ENCODE results near the gene ABHD8.

Gene ABHD8

GRCh38 chr19:17333611-17334413 is 30.6 kb upstream of the ABHD8 start:
- no peak for DNase-seq (ENCODE audit: low read depth)

- DNase-seq (ENCODE audit: low read depth), result peak; percentile 94
Observed at GRCh38 chr19:17332677-17333581, 29.7 kb upstream of the ABHD8 start.

GRCh38 chr19:17332360-17332676 is 29.1 kb upstream of the ABHD8 start:
- DNase-seq (ENCODE audit: low read depth), result no peak

GRCh38 chr19:17331045-17331558 is 27.9 kb upstream of the ABHD8 start:
- no peak for DNase-seq (ENCODE audit: low read depth)

- no peak for DNase-seq (ENCODE audit: low read depth)
Observed at GRCh38 chr19:17330262-17331044, 27.2 kb upstream of the ABHD8 start.

- DNase-seq (ENCODE audit: low read depth), result no peak
Observed at GRCh38 chr19:17329366-17330261, 26.4 kb upstream of the ABHD8 start.

- no peak for DNase-seq (ENCODE audit: low read depth)
Observed at GRCh38 chr19:17328517-17329365, 25.5 kb upstream of the ABHD8 start.

GRCh38 chr19:17327654-17328516 is 24.7 kb upstream of the ABHD8 start:
- no peak for DNase-seq (ENCODE audit: low read depth)

GRCh38 chr19:17327068-17327653 is 23.9 kb upstream of the ABHD8 start:
- no peak for DNase-seq (ENCODE audit: low read depth)

- no peak for DNase-seq (ENCODE audit: low read depth)
Observed at GRCh38 chr19:17326595-17326966, 23.4 kb upstream of the ABHD8 start.

- no peak for DNase-seq (ENCODE audit: low read depth)
Observed at GRCh38 chr19:17325881-17326594, 22.8 kb upstream of the ABHD8 start.

GRCh38 chr19:17325133-17325532 is 21.9 kb upstream of the ABHD8 start:
- DNase-seq (ENCODE audit: low read depth), result no peak

- no peak for DNase-seq (ENCODE audit: low read depth)
Observed at GRCh38 chr19:17324357-17325114, 21.3 kb upstream of the ABHD8 start.

GRCh38 chr19:17323964-17324332 is 20.7 kb upstream of the ABHD8 start:
- no peak for DNase-seq (ENCODE audit: low read depth)

GRCh38 chr19:17323300-17323963 is 20.2 kb upstream of the ABHD8 start:
- no peak for DNase-seq (ENCODE audit: low read depth)

- no peak for DNase-seq (ENCODE audit: low read depth)
Observed at GRCh38 chr19:17322854-17323253, 19.6 kb upstream of the ABHD8 start.

Data from CMK (cell line).